GM23248 (cell line): ENCODE data around the gene RTN4IP1.

Experiments
- EZH2 ChIP-seq: fragments of 200-600 bp; sonication (generic); IDR thresholded peaks from 2 replicates; pipeline ENCODE4 v1.6.1; 2018; ENCODE audit warnings: antibody characterized with exemption, mild to moderate bottlenecking; ENCODE audit not compliant: insufficient read depth, poor library complexity, severe bottlenecking
- EZH2phosphoT487 ChIP-seq: fragments of 200-600 bp; sonication (generic); IDR thresholded peaks from 2 replicates; pipeline ENCODE4 v1.6.1; 2018; ENCODE audit warnings: antibody characterized with exemption, moderate library complexity, mild to moderate bottlenecking, low read depth; ENCODE audit not compliant: insufficient read depth

DNA sequence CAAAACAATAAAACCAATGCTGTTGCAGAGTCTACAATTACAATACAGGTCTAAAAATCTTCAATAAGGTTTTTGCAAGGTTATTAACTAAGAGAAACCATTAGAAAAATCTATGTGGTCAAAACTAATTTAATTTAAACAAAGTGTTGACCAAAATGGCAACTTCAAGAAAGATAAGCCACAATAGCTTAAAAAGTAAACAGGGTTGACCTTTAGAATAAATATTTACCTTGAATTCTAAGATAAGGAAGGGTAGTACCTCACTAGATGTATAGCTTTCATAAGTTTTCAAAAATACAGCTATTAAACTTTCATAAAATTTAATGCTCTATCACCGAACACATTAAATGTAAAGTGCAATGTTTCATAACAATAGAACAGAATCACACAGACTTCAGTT, 11.4 kb downstream of the RTN4IP1 start:
- TF ChIP-seq EZH2: no peak
- no peak for TF ChIP-seq EZH2phosphoT487
